ENCODE measurements around the gene NCKAP5L.

The NCKAP5L gene

DNA sequence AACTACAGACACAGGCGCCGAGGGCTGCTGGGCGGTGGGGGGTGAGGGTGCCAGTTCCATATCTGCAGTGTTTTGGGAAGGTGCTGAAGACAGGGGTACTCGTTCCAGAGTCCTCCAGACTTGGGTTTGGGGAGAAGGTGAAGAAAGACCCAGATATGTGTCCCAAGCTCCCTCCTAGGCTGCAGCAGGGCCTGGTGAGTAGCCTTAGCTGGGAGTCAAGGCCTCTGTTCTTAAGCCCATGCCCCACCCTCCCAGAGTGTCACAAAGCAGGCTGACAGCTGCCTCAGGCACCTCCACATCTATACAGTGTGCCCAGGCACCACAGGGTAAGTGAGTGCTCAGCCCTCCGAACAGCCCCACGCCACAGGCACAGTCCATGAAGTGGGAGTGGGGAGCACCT, 4.3 kb downstream of the NCKAP5L start:
- no peak for DNase-seq

- no peak for DNase-seq
Measured at GRCh38 chr12:49823350-49823749, 4.9 kb downstream of the NCKAP5L start.

- DNase-seq = no peak
Measured at GRCh38 chr12:49821373-49822287, 6.6 kb downstream of the NCKAP5L start.

DNA sequence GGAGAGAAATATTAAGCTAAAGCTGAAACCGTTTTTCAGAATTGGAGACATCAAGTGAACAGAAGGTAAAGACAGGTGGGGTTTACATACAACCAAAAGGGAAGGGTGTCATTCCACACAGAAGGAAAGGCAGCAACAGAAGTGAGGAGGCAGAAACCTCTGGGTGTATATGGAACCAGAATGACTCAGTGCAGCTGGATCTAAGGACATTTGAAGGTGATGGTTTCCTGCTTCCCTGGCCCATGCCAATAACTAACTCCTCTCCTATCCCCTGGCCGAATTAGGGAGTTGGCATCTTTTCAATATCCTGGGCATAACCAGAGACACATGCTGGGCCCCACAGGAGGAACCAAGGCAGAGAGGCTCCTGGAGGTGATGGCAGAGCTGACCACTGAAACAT, 8.4 kb downstream of the NCKAP5L start:
- DNase-seq = no peak

DNA sequence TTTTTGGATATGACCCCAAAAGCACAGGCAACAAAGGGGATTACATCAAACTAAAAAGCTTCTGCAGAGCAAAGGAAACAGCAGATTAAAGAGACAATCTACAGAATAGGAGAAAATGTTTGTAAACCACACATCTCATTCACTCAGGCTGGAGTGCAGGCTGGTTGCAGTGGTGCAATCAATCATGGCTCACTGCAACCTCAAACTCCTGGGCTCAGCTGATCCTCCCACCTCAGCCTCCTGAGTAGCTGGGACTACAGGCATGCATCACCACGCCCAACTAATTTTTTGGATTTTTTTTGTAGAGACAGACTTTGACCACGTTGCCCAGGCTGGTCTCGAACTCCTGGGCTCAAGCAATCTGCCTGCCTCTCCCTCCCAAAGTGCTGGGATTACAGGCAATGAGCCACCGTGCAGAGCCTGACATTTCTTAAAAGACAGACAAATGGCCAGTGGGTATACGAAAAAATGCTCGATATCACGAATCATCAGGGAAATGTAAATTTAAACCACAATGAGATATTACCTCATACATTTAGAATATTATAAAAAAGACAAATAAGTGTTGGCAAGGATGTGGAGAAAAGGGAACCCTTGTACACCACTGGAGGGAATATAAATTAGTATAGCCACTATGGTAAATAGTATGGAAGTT, 9.8 kb downstream of the NCKAP5L start:
- no peak for DNase-seq

- no peak for DNase-seq
Measured at GRCh38 chr12:49813131-49813530, 15.1 kb downstream of the NCKAP5L start.

DNA sequence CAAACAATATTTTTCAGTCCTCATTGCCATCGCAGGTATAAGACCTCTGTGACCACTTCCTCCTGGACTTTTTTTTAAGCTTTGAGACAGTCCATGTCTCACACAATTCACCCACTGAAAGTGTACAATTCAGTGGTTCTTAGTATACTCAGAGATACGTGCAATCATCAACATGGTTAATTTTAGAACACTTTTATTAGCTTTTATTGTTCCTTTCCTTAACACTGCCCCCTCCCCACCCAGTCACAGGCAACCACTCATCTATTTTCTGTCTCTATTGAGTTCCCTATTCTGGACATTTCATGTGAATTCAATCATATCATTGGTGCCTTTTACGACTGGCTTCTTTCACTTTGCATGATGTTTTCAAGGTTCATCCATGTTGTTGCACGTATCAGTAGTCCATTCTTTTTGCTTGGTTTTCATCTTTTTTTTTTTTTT, 16.2 kb downstream of the NCKAP5L start:
- DNase-seq = no peak

DNA sequence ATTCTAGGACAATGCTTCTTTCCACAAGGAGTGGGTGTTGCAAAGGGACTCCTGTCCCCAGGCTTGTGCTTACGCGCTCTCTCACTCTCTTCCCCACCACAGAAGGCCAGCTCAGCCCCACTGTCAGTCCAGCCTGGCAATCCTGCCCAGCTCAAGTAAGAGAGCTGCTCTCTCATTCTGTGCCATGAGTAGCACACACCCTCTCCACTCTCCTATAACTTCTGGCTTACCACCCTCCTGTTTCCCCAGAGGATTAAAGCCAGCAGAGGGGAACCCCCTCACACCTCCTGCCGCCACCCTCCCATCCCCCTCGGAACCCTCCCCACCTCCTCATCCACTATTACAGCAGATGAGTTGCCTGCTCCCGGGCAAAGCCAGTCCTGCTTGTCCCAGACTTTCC, 17.1 kb downstream of the NCKAP5L start:
- no peak for DNase-seq

- DNase-seq = no peak
Measured at GRCh38 chr12:49809906-49810389, 18.3 kb downstream of the NCKAP5L start.

DNA sequence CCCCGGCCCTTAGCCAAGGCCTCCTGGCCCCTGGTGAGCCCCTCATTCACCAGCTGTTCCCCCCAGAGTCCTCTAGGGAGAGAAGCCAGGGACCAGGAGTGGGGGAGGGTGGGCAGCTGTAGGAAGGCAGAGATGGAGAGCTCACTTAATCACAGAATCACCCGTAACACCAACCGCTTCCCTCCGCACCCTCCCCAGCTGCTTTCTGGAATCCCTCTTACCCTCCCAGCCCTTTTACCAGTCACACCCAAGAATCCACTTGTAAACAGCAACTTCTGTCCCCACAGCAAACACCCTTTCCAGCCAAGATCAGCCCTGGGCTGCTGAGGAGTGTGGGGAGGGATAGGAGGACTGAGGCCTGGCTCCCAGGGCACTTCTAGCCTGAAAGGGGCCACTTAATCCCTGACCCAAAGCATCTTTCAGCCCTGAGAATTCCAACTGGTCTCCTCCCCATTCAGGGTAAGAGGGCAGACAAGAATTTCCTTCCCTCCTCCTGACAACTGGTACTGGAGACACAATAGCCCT, 18.8 kb downstream of the NCKAP5L start:
- no peak for DNase-seq

- DNase-seq = no peak
Measured at GRCh38 chr12:49808686-49809380, 19.4 kb downstream of the NCKAP5L start.

DNA sequence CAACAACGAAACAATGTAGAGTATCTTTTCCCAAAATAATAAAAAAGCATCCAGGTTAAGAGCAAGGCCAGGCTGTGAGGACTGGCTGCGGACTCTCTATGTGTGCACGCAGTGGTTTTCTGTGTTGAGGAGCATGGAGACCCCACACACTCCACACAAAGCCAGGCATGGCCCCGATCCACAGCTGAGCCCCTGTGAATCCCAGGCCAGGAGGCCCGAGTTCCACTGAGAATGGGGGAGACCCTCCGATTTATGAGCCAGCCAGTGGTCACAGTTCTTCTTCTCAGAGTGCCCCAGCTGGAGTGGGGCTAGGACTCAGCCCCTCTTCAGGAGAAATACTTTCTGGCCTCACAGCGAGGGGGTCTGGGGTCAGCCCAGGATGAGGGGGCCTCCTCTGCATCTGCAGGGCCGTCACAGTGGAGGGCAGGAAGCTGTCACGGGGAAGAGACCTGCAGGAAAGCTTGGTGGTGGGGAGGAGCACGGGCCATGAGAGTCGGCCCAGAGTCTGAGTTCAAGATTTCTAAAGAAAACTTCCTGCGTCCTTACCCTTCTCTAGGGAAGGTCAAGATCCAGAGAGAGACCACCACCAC, 20.1 kb downstream of the NCKAP5L start:
- DNase-seq = no peak

GRCh38 chr12:49806877-49807276, 21.3 kb downstream of the NCKAP5L start:
- DNase-seq = no peak

GRCh38 chr12:49806321-49806813, 21.8 kb downstream of the NCKAP5L start:
- DNase-seq = no peak

DNA sequence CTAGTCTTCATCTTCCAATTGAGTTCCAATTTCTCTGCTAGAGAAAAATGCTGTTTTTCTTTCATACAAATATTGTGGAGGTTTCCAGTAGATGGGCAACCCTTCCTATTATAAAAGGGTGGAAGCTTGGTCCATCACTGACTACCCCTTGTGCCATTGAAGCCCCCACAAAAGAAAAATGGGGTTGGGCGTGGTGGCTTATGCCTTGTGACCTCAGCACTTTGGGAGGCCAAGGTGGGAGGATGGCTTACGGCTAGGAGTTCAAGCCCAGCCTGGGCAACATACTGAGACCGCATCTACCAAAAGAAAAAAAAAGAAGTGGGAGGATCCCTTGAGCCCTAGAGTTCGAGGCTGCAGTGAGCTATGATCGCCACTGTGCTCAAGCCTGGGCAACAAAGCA, 22.8 kb downstream of the NCKAP5L start:
- DNase-seq = no peak

GRCh38 chr12:49804821-49805220, 23.4 kb downstream of the NCKAP5L start:
- DNase-seq = no peak

GRCh38 chr12:49803693-49804450, 24.3 kb downstream of the NCKAP5L start:
- DNase-seq = no peak

DNA sequence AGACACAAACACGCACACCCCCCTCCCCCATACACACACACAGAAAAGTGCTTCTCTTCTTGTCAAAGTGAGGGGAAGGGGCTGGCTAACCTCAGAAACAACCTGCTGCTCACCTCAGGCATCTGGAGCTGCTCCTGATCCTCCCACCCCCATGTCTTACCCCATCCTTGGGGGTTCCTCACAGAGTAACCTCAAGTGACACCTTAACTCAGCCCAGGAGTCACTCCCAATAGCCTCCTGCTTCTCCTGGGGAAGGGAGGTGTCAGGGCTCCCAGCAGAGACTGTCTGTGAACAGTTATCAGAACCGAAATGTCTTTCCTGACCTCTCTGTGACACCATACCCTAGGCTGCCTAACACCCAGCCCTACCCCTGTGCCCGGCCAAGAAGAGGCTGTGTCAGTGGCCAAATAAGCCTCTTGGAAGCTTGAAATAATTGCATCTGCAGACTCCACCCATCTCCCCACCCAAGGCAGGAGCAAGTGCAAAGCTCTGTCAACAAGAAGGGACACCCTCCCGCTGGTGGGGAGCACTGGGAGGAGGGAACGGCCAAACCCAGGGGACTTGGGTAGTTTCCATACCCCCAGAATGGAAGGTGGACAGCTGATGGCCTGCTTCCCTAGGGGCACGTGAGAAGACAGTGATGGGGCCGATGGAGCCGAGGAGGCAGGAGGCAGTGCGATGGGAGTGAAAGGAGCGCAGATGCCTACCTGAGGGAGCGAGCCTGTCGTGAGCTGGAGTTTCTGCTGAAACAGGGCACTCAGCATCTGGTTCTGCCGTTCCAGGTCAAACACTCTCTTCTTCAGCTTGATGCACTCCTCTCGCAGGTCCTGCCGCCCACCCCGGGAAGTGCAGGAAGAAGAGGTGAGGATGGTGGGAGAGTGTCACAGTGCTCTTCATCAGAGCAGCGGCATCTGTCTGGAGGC, 26.8 kb downstream of the NCKAP5L start:
- DNase-seq = no peak

DNA sequence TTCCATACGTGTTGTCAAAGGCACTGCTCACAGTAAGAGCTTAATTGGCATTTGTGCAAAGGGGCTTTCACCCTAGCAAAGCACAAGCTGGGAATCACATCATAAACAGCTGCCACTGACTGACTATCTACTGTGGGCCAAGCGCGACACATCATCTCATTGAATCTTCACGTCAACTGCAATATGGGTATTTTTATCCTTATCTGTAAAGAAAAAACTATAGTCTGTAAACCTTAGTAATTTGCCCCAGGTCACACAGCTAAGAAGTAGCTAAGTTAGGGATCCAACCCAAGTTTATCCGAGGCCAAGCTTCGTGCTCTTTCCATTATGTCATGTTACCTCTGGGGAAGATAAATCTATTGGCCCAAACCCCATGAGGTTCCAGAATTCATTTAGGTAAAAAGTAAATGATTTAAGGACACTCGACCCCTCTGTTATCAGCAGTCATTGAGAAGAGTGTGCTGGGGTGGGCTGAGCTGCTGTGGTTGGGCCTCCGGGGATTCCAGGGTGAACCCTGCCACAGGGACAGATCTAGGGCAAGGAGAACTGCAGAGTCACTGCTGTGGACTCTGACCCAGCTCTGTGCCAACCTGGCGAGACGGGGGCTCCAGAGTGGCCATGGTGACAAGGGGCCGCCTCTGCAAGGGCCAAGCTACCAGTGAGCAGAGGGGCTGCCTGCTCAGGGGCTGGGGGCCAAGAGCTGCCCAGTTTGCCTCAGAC, 27.6 kb downstream of the NCKAP5L start:
- no peak for DNase-seq

DNA sequence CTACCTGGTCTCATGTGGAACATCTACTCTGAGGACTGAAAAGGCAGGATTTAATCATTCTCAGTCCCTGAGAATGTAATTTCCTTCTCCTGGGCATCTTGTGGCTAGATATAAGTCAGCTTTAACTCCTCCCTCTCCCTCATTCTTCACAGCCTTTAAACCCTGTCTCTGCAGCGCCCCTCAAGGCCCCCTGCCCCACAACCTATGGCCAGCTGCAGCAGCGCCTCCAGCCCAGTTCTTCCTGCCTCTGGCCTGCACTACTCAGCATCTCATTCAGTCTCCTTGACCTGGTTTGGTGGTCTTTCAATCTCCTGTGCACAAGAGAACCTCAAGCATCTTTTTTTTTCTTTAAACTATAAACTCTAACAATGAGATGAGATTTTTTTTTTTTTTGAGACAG, 29.3 kb downstream of the NCKAP5L start:
- no peak for DNase-seq
